Right lobe of liver (tissue), 6 donors: ENCODE results near the gene CD101. TPM values are rescaled to one million over a fixed set of nuclear protein-coding genes. Genes with fewer than 3 reads are reported as not detected.
"Not testable (repeated sequence)": the region's sequence is repeated elsewhere in the genome, so short reads cannot be mapped to it uniquely, and the experiment has no call there.

ENCODE experiments used
- ATAC-seq, 4 donors: fragments of 200-7000 bp; cut with Tn5 transposase; one replicate each; pipeline ENCODE4 v1.9.1; 2020; ENCODE audit warnings: mild to moderate bottlenecking in 4 of 4, moderate library complexity in 4 of 4
- DNase-seq, 3 donors: peaks; one replicate each; pipeline ENCODE4 v3.0.0-alpha.2; 2020
- H3K27ac ChIP-seq, 3 donors: fragments of 200-600 bp; one replicate each; pipeline ENCODE4 v1.8.0; 2022
- H3K27me3 ChIP-seq, 2 donors: fragments of 200-600 bp; one replicate each; pipeline ENCODE4 v1.8.0; 2022
- H3K36me3 ChIP-seq, 4 donors: fragments of 200-600 bp; sonication (generic) in 1 of 4; one replicate each; pipeline versions ENCODE4 v1.5.1 to v1.8.0; 2017 to 2022; ENCODE audit warnings: control low read depth in 1 of 4
- H3K4me1 ChIP-seq, 4 donors: fragments of 200-600 bp; sonication (generic) in 1 of 4; one replicate each; pipeline versions ENCODE4 v1.5.1 to v1.8.0; 2017 to 2022; ENCODE audit warnings: control low read depth in 1 of 4
- H3K4me3 ChIP-seq, 3 donors: fragments of 200-600 bp; one replicate each; pipeline ENCODE4 v1.8.0; 2022
- H3K9me3 ChIP-seq, 4 donors: fragments of 200-600 bp; sonication (generic) in 1 of 4; one replicate each; pipeline versions ENCODE4 v1.5.1 to v1.8.0; 2017 to 2022; ENCODE audit warnings: control low read depth in 1 of 4
- CTCF ChIP-seq, 4 donors: fragments of 200-600 bp in 3 of 4; fragments of 450-650 bp in 1 of 4; IDR thresholded peaks; one replicate each; pipeline versions ENCODE4 v1.5.1 to v1.8.0; 2016 to 2022; ENCODE audit warnings: antibody characterized with exemption in 4 of 4, mild to moderate bottlenecking in 2 of 4
- POLR2A ChIP-seq: fragments of 450-650 bp; IDR thresholded peaks from one replicate; pipeline ENCODE4 v1.6.1; 2017; ENCODE audit warnings: antibody characterized with exemption, mild to moderate bottlenecking
- WGBS: methylation state at CpG from one replicate; pipeline ENCODE4 v1.1.6; 2018; ENCODE audit warnings: low coverage, low lambda C conversion rate; ENCODE audit not compliant: insufficient coverage; ENCODE audit errors: missing lambda C conversion rate; 5-methylcytosine and 5-hydroxymethylcytosine counted together
- intact Hi-C, 2 donors: fragments of 100-400 bp; cut with DNase I; formaldehyde crosslinking; loops; one replicate each; pipeline versions ENCODE4 v1.11.2 to v1.14.1; 2022
- total RNA-seq, 6 experiments: library from RNA; depleted of rRNA in 2 of 6; stranded (reverse); fragments of >200 nt in 2 of 6; fragmentation: NEBNext Ultra II Directional in 3 of 6; extraction: Animal tissue kit (Norgen Biotek cat#: 25700) in 3 of 6; gene quantifications; one replicate each; pipeline versions ENCODE4 v1.1.0 to v1.2.4, GENCODE V29; 2016 to 2023
- donor health status: DM: no; HTN: yes; CAD: no.
- donor health status: DM: no; HTN: no; CAD: no.
- donor health status: DM: no; HTN: no; CAD: no.
- donor health status: DM: no; HTN: yes; CAD: no.
- donor health status: DM: no; HTN: yes; CAD: no.

The CD101 gene
- total RNA-seq, 6 experiments from 2014 or later = 0.12 to 1.9 (median 0.49) TPM

GRCh38 chr1:116971965-116972673, 29.4 kb upstream of the CD101 start:
- intact Hi-C loops = no loop called here
- Histone ChIP-seq H3K4me3 (no peak overlapping the region), H3K27me3 (no peaks in the 10 kb centered on the region), H3K36me3 (peaks cover 0 to under 1% (median 0%) of the 10 kb centered on the region in 4 donors), H3K27ac (no peak overlapping the region), H3K9me3 (no peaks in the 10 kb centered on the region), H3K4me1 (no peaks in the 10 kb centered on the region)
- WGBS = 93% methylated on average over 5 of the region's 6 CpGs
- TF ChIP-seq POLR2A (no peak), CTCF (IDR thresholded peaks at IDR 0.05) (no peak)
- no peak for DNase-seq
- ATAC-seq = no peak

- DNase-seq = no peak
- 84% methylated on average over 2 of the region's 2 CpGs for WGBS
- H3K9me3 ChIP-seq = no peaks in the 10 kb centered on the region
- no peak overlapping the region for H3K4me3 ChIP-seq
- no peaks in the 10 kb centered on the region for H3K4me1 ChIP-seq
- H3K36me3 ChIP-seq = no peaks in the 10 kb centered on the region
- H3K27ac ChIP-seq = no peak overlapping the region
- TF ChIP-seq CTCF (IDR thresholded peaks at IDR 0.05) = no peak
- no peak for TF ChIP-seq POLR2A
- intact Hi-C loops = no loop called here
- H3K27me3 ChIP-seq = no peaks in the 10 kb centered on the region
- no peak for ATAC-seq
Observed at GRCh38 chr1:116972674-116973030, 28.9 kb upstream of the CD101 start.

DNA sequence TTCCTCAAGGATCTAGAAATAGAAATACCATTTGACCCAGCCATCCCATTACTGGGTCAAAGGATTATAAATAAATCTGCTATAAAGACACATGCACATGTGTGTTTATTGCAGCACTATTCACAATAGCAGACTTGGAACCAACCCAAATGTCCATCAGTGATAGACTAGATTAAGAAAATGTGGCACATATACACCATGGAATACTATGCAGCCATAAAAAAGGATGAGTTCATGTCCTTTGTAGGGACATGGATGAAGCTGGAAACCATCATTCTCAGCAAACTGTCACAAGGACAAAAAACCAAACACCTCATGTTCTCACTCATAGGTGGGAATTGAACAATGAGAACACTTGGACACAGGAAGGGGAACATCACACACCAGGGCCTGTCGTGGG, 21.3 kb upstream of the CD101 start:
- H3K36me3 ChIP-seq, H3K9me3 ChIP-seq, H3K27ac ChIP-seq, DNase-seq, H3K4me3 ChIP-seq, ATAC-seq, intact Hi-C loops, H3K27me3 ChIP-seq: not testable (repeated sequence)
- H3K4me1 ChIP-seq = peaks cover 0 to 17% (median 3%) of the 10 kb centered on the region in 4 donors
- WGBS = 100% methylated on average over 1 of the region's 1 CpG

DNA sequence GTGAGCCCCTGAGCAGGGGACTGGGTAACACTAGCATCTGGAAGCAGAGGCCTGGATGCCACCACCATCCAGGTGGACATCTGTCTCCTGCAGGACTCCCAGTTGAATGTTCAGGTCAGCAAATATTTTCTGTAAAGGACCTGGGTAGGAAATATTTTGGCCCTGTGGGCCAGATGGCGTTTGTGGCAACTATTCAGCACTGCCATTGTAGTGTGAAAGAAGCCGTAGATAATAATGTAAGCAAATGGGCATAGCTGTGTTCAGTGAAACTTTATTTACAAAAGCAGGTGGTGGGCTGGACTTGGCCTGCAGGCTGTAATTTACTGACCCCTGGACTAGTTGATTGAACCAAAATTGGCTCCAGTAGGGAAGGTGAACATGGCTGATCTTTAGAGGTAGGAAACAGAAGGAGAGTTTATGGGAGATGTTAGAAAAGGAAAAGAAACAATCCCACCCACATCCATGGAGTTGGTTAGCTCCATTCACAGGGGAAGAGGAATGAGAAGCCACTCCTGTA, 20.0 kb upstream of the CD101 start:
- H3K36me3 ChIP-seq = no peaks in the 10 kb centered on the region
- peaks cover 0 to 17% (median 3%) of the 10 kb centered on the region in 4 donors for H3K4me1 ChIP-seq
- peak overlapping the region in 1 of 3 donors; percentile 16 for H3K27ac ChIP-seq
- peak; percentile 30 to 77 (median 54) for ATAC-seq
- H3K4me3 ChIP-seq = no peak overlapping the region
- TF ChIP-seq CTCF (IDR thresholded peaks at IDR 0.05) (no peak), POLR2A (no peak)
- H3K27me3 ChIP-seq = no peaks in the 10 kb centered on the region
- no peak for DNase-seq
- intact Hi-C loops = no loop called here
- WGBS = 50% methylated on average over 2 of the region's 2 CpGs
- H3K9me3 ChIP-seq = no peaks in the 10 kb centered on the region

DNA sequence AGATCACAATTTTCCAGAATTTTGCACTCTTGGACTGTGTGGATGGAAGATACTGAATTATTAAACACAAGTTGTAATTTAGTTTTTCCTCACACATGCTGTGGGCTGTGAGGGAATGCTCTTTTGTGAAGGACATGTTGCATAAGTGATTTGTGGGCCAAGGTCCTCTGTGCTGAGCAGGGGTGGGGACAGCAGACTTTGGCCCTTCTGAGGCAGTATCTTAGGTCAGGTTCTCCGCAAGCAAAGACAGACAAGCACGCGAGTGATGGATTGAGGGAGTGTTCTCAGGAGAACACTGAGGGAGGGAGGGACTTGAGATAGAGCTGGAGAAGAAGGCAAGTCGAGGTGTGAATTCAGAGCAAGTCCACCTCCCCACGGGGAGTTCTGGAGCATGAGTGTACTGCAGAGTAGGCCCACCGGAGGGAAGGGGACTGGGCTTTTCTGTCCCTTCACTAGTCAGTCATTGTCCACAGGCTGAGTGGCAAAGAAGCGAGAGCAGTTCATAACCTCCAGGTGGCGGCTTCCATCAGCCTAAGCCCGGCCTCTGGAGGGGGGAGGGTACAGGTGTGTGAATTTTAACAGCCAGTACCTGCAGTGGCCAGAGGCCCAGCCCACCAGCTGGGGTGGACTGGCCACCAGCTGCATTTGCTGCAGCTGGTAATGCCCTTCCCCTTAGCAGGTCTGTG, 19.1 kb upstream of the CD101 start:
- Histone ChIP-seq H3K9me3 (no peaks in the 10 kb centered on the region), H3K36me3 (no peaks in the 10 kb centered on the region), H3K4me3 (no peak overlapping the region), H3K4me1 (peaks cover 0 to 17% (median 3%) of the 10 kb centered on the region in 4 donors), H3K27ac (peak overlapping the region in 1 of 3 donors; percentile 16), H3K27me3 (no peaks in the 10 kb centered on the region)
- intact Hi-C loops = no loop called here
- 37% methylated on average over 5 of the region's 9 CpGs for WGBS
- DNase-seq = peak in 1 of 3 donors; percentile 66
- peak; percentile 89 to 94 (median 91) for ATAC-seq
- TF ChIP-seq CTCF (IDR thresholded peaks at IDR 0.05) (no peak), POLR2A (no peak)
